ENCODE results near the gene MAP3K21. TPM values are rescaled to one million over a fixed set of nuclear protein-coding genes. Genes with fewer than 3 reads are reported as not detected.

MAP3K21 gene
- total RNA-seq (100 to 1,000 TPM in 1 of 2 donors, 10 to 100 TPM in 1; 80.2 to 111 TPM), polyA plus RNA-seq (ENCODE audit: insufficient read depth, low read depth, low replicate concordance) (17.2 TPM)
- long read RNA-seq, donor 1, full-length matches to known transcripts, result 8 of 21 reads
- long read RNA-seq, donor 1, partial matches to known transcripts, result 13 of 21 reads
- long read RNA-seq, donor 1, other reads (novel, unspliced or antisense), result 0 of 21 reads
- long read RNA-seq, donor 2, full-length matches to known transcripts, result 4 of 11 reads
- long read RNA-seq, donor 2, partial matches to known transcripts, result 7 of 11 reads
- long read RNA-seq, donor 2, other reads (novel, unspliced or antisense), result 0 of 11 reads

DNA sequence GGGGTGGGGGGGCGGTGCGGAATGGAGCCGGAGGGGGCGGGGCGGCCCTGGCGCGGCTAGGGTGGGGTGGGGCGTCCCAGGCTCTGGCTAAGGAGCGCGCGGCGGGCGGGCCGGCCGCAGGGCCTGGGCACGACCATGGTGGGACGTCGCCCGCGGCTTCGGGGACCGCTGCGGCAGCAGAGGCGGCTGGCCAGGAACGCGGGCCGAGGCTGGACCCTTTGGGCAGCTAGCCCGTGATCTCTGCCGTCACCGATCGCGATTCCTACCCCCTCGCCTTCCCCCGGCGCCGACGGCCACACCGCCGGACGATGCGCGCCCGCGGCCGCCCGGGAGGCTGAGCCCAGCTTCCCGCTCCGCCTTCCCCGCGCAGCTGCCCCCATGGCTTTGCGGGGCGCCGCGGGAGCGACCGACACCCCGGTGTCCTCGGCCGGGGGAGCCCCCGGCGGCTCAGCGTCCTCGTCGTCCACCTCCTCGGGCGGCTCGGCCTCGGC lies at the start of gene MAP3K21:
Gene MAP3K21, plus strand, starts transcription at position 74 of the 491 bp plus-strand sequence. Its CDS starts 305 bp downstream, at position 379.
- TF ChIP-seq, protein P1, sequence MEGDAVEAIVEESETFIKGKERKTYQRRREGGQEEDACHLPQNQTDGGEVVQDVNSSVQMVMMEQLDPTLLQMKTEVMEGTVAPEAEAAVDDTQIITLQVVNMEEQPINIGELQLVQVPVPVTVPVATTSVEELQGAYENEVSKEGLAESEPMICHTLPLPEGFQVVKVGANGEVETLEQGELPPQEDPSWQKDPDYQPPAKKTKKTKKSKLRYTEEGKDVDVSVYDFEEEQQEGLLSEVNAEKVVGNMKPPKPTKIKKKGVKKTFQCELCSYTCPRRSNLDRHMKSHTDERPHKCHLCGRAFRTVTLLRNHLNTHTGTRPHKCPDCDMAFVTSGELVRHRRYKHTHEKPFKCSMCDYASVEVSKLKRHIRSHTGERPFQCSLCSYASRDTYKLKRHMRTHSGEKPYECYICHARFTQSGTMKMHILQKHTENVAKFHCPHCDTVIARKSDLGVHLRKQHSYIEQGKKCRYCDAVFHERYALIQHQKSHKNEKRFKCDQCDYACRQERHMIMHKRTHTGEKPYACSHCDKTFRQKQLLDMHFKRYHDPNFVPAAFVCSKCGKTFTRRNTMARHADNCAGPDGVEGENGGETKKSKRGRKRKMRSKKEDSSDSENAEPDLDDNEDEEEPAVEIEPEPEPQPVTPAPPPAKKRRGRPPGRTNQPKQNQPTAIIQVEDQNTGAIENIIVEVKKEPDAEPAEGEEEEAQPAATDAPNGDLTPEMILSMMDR (IDR thresholded peaks at IDR 0.05), result no peak
- no peak for TF ChIP-seq POLR2A (IDR thresholded peaks at IDR 0.05)
- 1 to 2% methylated on average over 19 to 26 of the region's 68 CpGs for WGBS, 2 donors
- Histone ChIP-seq H3K27me3 (no peaks in the 10 kb centered on the region), H3K36me3 (ENCODE audit: low read depth, missing control alignments) (no peaks in the 10 kb centered on the region), H3K4me1 (no peaks in the 10 kb centered on the region), H3K4me3 (peak within 1 kb of the TSS; percentile 64 to 77), H3K9me3 (no peaks in the 10 kb centered on the region), H3K27ac (peak within 1 kb of the TSS; percentile 67 to 69)
- intact Hi-C loops (cut with DNase I; ENCODE audit: low total_unique reads), result no loop called here
- no peak for DNase-seq

DNA sequence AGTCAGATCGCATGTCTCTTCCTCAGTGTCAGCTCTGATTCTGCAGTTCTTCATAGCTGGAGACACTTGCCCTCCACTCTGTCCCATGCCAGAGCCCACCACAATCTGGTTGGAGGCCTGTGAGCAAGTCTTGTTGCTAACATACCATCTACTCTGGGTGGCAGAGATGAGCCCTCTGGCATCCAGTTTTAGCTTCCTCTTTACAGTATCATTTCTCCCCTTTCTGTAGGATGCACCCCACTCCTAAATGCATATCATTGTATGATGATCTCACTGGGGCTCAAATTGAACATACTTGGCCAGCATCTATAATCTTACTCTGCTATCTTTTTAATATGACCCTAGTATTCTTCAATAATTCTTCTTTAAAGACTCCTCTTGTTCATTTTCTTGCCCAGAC lies 48.9 kb upstream of the MAP3K21 start:
- Histone ChIP-seq H3K36me3 (ENCODE audit: low read depth, missing control alignments) (no peaks in the 10 kb centered on the region), H3K27me3 (no peaks in the 10 kb centered on the region), H3K9me3 (no peaks in the 10 kb centered on the region), H3K27ac (no peak overlapping the region), H3K4me1 (no peaks in the 10 kb centered on the region), H3K4me3 (no peak overlapping the region)
- 85 to 93% methylated on average over 1 of the region's 1 CpG for WGBS, 2 donors
- intact Hi-C loops (cut with DNase I; ENCODE audit: low total_unique reads), result no loop called here
- no peak for DNase-seq
- TF ChIP-seq POLR2A (IDR thresholded peaks at IDR 0.05), result no peak
- TF ChIP-seq, protein P1 (IDR thresholded peaks at IDR 0.05), result no peak

DNA sequence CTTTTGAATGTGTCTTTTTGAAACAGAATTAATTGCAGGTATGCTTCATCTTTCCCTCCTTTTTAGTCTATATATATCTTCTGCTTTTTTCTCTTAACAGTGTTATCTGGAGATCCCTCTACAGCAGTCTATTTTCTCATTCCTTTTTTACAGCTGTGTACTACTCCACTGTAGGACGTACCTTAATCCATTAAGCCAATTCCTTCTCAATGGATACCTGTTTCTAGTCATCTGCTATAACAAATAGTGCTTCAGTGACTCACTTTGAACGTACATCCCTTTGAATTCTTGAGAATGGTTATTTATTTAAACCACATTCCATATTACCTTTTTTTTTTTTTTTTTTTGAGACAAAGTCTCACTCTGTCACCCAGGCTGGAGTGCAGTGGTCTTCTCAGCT lies 47.6 kb upstream of the MAP3K21 start:
- no peak for DNase-seq
- WGBS, 2 donors, result 92 to 94% methylated on average over 2 of the region's 2 CpGs
- no peak overlapping the region for H3K27ac ChIP-seq

DNA sequence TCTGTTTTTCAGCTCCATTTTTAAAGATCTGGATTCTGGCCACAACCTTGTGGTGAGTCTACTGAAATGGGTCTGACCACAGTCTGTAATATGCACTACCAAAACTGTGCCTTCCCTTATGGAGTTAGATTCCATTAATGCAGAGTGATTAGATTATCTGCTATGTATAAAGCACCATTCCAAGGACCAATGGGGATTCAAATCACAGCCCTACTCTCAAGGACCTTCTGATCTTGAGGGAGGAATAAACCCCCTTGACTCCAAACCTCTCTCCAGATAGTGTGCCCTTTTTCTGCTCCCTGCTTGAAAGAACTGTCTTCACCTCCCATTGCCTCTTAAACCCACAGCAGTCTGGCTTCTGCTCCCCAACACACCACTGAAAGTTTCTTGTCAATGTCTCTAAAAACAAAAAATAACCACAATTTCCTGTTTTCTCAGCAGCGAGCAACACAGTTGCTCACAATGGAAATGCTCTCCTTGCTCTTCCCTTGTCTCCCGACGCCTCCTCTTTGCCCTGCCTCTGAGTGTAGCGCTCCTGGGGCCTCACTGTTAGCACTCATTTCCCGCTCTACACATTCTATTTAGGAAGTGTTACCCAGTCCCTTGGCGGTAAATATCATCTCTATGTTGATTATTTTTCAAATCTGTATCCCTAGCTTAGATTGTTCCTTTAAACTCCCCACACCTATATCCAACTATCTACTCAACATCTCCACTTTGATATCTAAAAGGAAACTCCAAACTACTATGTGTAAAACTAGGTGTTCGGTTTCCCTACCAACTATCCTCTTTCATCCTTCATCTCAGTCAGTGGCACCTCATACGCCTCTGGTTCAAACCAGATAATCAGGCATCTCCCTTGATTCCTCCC lies 45.6 kb upstream of the MAP3K21 start:
- no peak for DNase-seq
- Histone ChIP-seq H3K4me3 (no peak overlapping the region), H3K27ac (no peak overlapping the region), H3K4me1 (no peaks in the 10 kb centered on the region), H3K36me3 (ENCODE audit: low read depth, missing control alignments) (no peaks in the 10 kb centered on the region), H3K27me3 (no peaks in the 10 kb centered on the region), H3K9me3 (no peaks in the 10 kb centered on the region)
- TF ChIP-seq POLR2A (IDR thresholded peaks at IDR 0.05), result no peak
- TF ChIP-seq, protein P1 (IDR thresholded peaks at IDR 0.05), result no peak
- WGBS, 2 donors, result 88% methylated on average over 8 of the region's 8 CpGs
- intact Hi-C loops (cut with DNase I; ENCODE audit: low total_unique reads), result no loop called here

More for the DNA sequence above, 47.6 kb upstream of the MAP3K21 start:
- no peak overlapping the region for H3K4me3 ChIP-seq
- no peaks in the 10 kb centered on the region for H3K9me3 ChIP-seq
- H3K27me3 ChIP-seq, result no peaks in the 10 kb centered on the region
- H3K4me1 ChIP-seq, result no peaks in the 10 kb centered on the region
- intact Hi-C loops (cut with DNase I; ENCODE audit: low total_unique reads), result no loop called here
- no peak for TF ChIP-seq POLR2A (IDR thresholded peaks at IDR 0.05)
- TF ChIP-seq, protein P1 (IDR thresholded peaks at IDR 0.05), result no peak
- no peaks in the 10 kb centered on the region for H3K36me3 ChIP-seq (ENCODE audit: low read depth, missing control alignments)

All from testis (tissue), 5 donors.